Panc1 (cell line): ENCODE measurements around the gene DNMT3L.
"Not testable (repeated sequence)": the region's sequence is repeated elsewhere in the genome, so short reads cannot be mapped to it uniquely, and the experiment has no call there.

ENCODE experiments used
- POLR2AphosphoS5 ChIP-seq: IDR thresholded peaks from 2 replicates; pipeline ENCODE4 v1.6.1; 2012; ENCODE audit warnings: mild to moderate bottlenecking, low read depth, low read length, moderate library complexity
- SIN3A ChIP-seq: IDR thresholded peaks from 2 replicates; pipeline ENCODE4 v1.6.1; 2012; ENCODE audit warnings: low read depth, mild to moderate bottlenecking, low read length, moderate library complexity, borderline replicate concordance; ENCODE audit not compliant: insufficient read depth
- TF ChIP-seq, protein P1 (sequence below): fragments of 450-650 bp; IDR thresholded peaks from 2 replicates; pipeline ENCODE4 v1.5.1; 2017; ENCODE audit warnings: mild to moderate bottlenecking

DNA sequence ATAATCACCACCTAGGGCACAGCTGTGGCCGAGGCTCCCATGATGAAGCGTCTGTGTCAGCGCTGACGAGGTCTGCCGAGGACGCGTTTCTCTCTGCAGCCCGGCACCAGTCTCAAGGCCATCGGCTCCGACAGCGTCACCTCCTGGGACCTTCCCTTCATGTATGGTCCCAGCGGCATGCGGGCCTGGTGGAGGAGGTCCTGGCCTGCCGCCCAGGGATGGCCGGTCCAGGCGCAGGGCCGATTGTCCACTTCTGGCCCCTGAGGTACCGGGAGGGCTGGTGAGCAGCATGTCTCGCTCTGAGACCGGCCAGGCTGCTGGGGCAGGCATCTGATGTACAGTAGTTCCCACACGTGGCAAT is 64.6 kb downstream of the DNMT3L start:
- TF ChIP-seq, protein P1, sequence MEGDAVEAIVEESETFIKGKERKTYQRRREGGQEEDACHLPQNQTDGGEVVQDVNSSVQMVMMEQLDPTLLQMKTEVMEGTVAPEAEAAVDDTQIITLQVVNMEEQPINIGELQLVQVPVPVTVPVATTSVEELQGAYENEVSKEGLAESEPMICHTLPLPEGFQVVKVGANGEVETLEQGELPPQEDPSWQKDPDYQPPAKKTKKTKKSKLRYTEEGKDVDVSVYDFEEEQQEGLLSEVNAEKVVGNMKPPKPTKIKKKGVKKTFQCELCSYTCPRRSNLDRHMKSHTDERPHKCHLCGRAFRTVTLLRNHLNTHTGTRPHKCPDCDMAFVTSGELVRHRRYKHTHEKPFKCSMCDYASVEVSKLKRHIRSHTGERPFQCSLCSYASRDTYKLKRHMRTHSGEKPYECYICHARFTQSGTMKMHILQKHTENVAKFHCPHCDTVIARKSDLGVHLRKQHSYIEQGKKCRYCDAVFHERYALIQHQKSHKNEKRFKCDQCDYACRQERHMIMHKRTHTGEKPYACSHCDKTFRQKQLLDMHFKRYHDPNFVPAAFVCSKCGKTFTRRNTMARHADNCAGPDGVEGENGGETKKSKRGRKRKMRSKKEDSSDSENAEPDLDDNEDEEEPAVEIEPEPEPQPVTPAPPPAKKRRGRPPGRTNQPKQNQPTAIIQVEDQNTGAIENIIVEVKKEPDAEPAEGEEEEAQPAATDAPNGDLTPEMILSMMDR, result not testable (repeated sequence)
- TF ChIP-seq POLR2AphosphoS5, SIN3A: not testable (repeated sequence)
